K562 (cell line): Measurements from ENCODE around the gene EMC10. TPM values are rescaled to one million over a fixed set of nuclear protein-coding genes. Genes with fewer than 3 reads are reported as not detected.

Experiments
- ETV6 ChIP-seq, 3 experiments: fragments of 150-350 bp in 1 of 3; sonication (generic) in 1 of 3; formaldehyde crosslinking in 1 of 3; IDR thresholded peaks; 2 replicates each; pipeline versions ENCODE4 v1.6.1 to v1.8.0; 2014 to 2022; ENCODE audit warnings: borderline replicate concordance in 2 of 3, low read depth in 2 of 3, antibody characterized with exemption in 1 of 3, low read length in 1 of 3, mild to moderate bottlenecking in 1 of 3, missing genetic modification reagents in 1 of 3
- HDAC2 ChIP-seq: fragments of 450-650 bp; IDR thresholded peaks from 2 replicates; pipeline ENCODE4 v1.6.1; 2016; ENCODE audit warnings: mild to moderate bottlenecking
- MYNN ChIP-seq, 2 experiments: sonication (generic); formaldehyde crosslinking in 1 of 2; IDR thresholded peaks; 2 replicates each; pipeline versions ENCODE4 v1.5.0 to v1.6.1; 2016 to 2020; ENCODE audit warnings: antibody characterized with exemption in 1 of 2, missing genetic modification reagents in 1 of 2
- POLR2B ChIP-seq: fragments of 450-650 bp; IDR thresholded peaks from 2 replicates; pipeline ENCODE4 v1.6.1; 2018; ENCODE audit warnings: low read depth; ENCODE audit not compliant: partially characterized antibody
- ZNF77 ChIP-seq: fragments of 250-450 bp; sonication (Bioruptor Pico); IDR thresholded peaks from 2 replicates; pipeline ENCODE4 v1.5.0; 2020
- polyA plus RNA-seq, 8 experiments: library from polyadenylated mRNA; depleted of rRNA in 4 of 8; stranded (reverse) in 5 of 8; unstranded in 3 of 8; fragments of >200 nt; fragmentation: Nextera tagmentation in 2 of 8; fragmentation: Illumina TruSeq in 1 of 8; extraction: Ambion mirVana in 2 of 8; extraction: Trizol in 1 of 8; gene quantifications; 2 replicates each; pipeline versions ENCODE4 v1.2.1 to v1.2.3, GENCODE V29; 2011 to 2014; ENCODE audit warnings: inconsistent platforms in 1 of 8, missing spikeins in 1 of 8
- total RNA-seq, 7 experiments: library from RNA; depleted of rRNA in 6 of 7; stranded (reverse); fragments of >200 nt in 6 of 7; fragmentation: Illumina TruSeq in 2 of 7; extraction: Trizol in 2 of 7; gene quantifications; 2 replicates each; pipeline versions ENCODE4 v1.2.1 to v1.2.3, GENCODE V29; 2011 to 2021; ENCODE audit warnings: low replicate concordance in 1 of 7
- TF ChIP-seq, protein P1 (sequence below): fragments of 250-450 bp; sonication (Bioruptor Pico); IDR thresholded peaks from 2 replicates; pipeline ENCODE4 v1.4.0; 2020
- TF ChIP-seq, protein P2 (sequence below): sonication (generic); formaldehyde crosslinking; IDR thresholded peaks from 2 replicates; pipeline ENCODE4 v1.8.1; 2023; ENCODE audit warnings: mild to moderate bottlenecking, missing genetic modification reagents

EMC10 gene
- total and polyA plus RNA-seq, 9 of the 15 experiments (the other 6 are each of a cell fraction or from before 2014, with no cell fraction given), result 1.4 to 46.0 (median 13.1) TPM

DNA sequence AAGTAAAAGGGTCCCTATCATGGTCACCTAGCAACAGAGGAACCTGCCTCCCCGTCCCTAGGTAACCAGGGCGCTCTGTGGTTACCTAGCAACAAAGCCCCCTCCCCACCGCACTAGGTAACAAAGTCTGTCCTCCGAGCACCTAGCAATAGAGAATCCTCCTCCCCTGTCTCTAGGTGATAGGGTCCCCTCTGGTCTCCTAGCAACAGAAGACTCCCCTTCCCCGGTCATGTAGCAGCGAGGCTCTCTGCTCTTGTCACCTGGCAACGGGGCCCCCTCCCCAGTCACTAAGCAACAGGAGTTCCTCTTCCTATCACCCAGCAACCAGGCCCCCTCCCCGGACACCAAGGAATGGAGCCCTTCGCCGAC, 34.4 kb downstream of the EMC10 start (continued):
- TF ChIP-seq, protein P1, sequence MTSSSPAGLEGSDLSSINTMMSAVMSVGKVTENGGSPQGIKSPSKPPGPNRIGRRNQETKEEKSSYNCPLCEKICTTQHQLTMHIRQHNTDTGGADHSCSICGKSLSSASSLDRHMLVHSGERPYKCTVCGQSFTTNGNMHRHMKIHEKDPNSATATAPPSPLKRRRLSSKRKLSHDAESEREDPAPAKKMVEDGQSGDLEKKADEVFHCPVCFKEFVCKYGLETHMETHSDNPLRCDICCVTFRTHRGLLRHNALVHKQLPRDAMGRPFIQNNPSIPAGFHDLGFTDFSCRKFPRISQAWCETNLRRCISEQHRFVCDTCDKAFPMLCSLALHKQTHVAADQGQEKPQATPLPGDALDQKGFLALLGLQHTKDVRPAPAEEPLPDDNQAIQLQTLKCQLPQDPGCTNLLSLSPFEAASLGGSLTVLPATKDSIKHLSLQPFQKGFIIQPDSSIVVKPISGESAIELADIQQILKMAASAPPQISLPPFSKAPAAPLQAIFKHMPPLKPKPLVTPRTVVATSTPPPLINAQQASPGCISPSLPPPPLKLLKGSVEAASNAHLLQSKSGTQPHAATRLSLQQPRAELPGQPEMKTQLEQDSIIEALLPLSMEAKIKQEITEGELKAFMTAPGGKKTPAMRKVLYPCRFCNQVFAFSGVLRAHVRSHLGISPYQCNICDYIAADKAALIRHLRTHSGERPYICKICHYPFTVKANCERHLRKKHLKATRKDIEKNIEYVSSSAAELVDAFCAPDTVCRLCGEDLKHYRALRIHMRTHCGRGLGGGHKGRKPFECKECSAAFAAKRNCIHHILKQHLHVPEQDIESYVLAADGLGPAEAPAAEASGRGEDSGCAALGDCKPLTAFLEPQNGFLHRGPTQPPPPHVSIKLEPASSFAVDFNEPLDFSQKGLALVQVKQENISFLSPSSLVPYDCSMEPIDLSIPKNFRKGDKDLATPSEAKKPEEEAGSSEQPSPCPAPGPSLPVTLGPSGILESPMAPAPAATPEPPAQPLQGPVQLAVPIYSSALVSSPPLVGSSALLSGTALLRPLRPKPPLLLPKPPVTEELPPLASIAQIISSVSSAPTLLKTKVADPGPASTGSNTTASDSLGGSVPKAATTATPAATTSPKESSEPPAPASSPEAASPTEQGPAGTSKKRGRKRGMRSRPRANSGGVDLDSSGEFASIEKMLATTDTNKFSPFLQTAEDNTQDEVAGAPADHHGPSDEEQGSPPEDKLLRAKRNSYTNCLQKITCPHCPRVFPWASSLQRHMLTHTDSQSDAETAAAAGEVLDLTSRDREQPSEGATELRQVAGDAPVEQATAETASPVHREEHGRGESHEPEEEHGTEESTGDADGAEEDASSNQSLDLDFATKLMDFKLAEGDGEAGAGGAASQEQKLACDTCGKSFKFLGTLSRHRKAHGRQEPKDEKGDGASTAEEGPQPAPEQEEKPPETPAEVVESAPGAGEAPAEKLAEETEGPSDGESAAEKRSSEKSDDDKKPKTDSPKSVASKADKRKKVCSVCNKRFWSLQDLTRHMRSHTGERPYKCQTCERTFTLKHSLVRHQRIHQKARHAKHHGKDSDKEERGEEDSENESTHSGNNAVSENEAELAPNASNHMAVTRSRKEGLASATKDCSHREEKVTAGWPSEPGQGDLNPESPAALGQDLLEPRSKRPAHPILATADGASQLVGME (CRISPR knock-in tag), result 0 out of 2 replicates have a peak, but pooled peaks have one; percentile 80
- peak; percentile 31 for TF ChIP-seq POLR2B
- 0 out of 2 replicates have a peak, but pooled peaks have one; percentile 25 for TF ChIP-seq HDAC2
- TF ChIP-seq, protein P2, sequence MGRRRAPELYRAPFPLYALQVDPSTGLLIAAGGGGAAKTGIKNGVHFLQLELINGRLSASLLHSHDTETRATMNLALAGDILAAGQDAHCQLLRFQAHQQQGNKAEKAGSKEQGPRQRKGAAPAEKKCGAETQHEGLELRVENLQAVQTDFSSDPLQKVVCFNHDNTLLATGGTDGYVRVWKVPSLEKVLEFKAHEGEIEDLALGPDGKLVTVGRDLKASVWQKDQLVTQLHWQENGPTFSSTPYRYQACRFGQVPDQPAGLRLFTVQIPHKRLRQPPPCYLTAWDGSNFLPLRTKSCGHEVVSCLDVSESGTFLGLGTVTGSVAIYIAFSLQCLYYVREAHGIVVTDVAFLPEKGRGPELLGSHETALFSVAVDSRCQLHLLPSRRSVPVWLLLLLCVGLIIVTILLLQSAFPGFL (CRISPR knock-in tag), result no peak
- TF ChIP-seq ETV6 (IDR thresholded peaks at IDR 0.05; ENCODE audit: borderline replicate concordance in 1 of 2, low read depth in 2 of 2, low read length in 1 of 2), result no peak
- 0 out of 2 replicates have a peak, but pooled peaks have one; percentile 17 for TF ChIP-seq ETV6 (CRISPR knock-in tag; IDR thresholded peaks at IDR 0.05; ENCODE audit: borderline replicate concordance)
- peak; percentile 93 for TF ChIP-seq MYNN (IDR thresholded peaks at IDR 0.05)
- no peak for TF ChIP-seq MYNN (CRISPR knock-in tag; IDR thresholded peaks at IDR 0.05)
- TF ChIP-seq ZNF77, result no peak
